WI38 (cell line): ENCODE data around the gene RBP5.

ENCODE experiments used
- H3K4me3 ChIP-seq: 2 replicates; pipeline ENCODE4 v1.5.1; 2011; ENCODE audit warnings: low read depth, mild to moderate bottlenecking, control low read depth, low read length
- TF ChIP-seq, protein P1 (sequence below): IDR thresholded peaks from 2 replicates; pipeline ENCODE4 v1.5.1; 2012; ENCODE audit warnings: low read depth, mild to moderate bottlenecking, control low read depth, low read length

RBP5 gene, protein sequence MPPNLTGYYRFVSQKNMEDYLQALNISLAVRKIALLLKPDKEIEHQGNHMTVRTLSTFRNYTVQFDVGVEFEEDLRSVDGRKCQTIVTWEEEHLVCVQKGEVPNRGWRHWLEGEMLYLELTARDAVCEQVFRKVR

GRCh38 chr12:7128681-7129286, at the start of gene RBP5:
Gene RBP5 (minus strand): TSS chr12:7128889. CDS start chr12:7128775, 114 bp downstream.
- H3K4me3 ChIP-seq, result peak within 1 kb of the TSS; percentile 65
- TF ChIP-seq, protein P1, sequence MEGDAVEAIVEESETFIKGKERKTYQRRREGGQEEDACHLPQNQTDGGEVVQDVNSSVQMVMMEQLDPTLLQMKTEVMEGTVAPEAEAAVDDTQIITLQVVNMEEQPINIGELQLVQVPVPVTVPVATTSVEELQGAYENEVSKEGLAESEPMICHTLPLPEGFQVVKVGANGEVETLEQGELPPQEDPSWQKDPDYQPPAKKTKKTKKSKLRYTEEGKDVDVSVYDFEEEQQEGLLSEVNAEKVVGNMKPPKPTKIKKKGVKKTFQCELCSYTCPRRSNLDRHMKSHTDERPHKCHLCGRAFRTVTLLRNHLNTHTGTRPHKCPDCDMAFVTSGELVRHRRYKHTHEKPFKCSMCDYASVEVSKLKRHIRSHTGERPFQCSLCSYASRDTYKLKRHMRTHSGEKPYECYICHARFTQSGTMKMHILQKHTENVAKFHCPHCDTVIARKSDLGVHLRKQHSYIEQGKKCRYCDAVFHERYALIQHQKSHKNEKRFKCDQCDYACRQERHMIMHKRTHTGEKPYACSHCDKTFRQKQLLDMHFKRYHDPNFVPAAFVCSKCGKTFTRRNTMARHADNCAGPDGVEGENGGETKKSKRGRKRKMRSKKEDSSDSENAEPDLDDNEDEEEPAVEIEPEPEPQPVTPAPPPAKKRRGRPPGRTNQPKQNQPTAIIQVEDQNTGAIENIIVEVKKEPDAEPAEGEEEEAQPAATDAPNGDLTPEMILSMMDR, result no peak

DNA sequence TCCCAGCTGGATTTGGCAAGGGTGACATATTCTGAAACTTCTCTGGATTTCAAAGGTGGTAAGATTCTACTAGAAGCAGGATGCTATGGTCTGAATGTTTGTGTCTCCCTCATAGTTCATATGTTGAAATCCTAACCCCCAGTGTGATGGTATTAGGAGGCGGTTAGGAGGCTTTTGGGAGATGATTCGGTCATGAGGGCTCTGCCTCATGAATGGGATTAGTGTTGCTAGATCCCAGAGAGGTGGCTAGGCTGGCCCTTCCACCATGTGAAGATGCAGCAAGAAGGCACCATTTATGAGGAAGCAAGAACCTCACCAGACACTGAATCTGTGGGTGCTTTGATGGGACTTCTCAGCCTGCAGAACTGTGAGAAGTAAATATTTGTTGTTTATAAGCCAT, 49.8 kb upstream of the RBP5 start:
- TF ChIP-seq, protein P1, result no peak
- no peak overlapping the region for H3K4me3 ChIP-seq

GRCh38 chr12:7176595-7176994, 47.9 kb upstream of the RBP5 start:
- TF ChIP-seq, protein P1, result no peak
- H3K4me3 ChIP-seq, result no peak overlapping the region

DNA sequence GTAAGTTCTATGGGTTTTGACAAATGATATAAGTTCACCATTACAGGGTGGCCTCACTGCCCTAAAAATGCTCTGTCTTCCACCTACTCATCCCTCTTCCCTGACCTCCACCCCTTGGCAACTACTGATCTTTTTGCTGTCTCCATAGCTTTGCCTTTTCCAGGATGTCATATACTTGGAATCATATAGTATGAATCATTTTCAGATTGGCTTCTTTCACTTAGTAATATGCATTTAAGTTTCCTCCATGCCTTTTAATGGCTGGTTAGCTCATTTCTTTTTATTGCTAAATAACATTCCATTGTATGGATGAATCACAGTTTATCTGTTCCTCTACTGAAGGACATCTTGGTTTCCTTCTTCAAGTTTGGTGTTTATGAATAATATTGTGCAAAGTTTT, 46.8 kb upstream of the RBP5 start:
- TF ChIP-seq, protein P1, result no peak
- H3K4me3 ChIP-seq, result no peak overlapping the region

DNA sequence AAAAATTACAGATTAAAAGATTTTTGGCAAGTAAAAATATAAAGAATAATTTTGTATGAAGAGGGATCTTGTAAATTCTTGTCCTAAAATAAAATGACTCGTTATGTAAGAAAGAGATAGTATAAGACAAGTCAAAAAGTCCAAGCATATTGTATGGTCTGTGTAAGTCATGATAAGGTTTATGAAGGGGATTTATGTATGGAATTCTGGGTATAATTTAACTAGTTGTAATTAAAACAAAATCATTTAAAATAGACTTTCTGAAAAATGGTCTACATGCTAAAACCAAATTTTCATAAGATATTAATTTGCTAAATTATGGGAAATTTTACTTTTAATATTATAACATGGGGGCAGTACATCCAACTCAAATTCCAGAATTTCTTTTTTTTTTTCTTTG, 43.2 kb upstream of the RBP5 start:
- no peak overlapping the region for H3K4me3 ChIP-seq
- TF ChIP-seq, protein P1, result no peak

DNA sequence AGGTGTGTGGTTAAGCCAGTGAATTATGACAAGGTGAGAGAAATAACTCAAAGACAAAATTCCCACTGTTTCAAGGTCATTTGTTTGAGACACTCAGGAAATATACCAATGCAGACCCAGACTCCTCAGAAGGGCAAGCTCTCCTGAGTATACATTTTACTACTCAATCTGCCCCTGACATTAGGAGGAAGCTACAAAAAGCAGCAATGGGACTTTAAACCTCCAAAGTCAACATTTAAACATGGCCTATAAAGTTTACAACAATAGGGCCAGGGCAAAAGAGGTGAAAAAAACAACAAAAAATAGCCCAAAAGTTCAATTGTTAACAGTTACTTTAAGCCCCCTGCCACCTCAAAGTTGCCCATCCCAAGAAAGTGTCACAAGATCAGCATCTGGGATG, 41.3 kb upstream of the RBP5 start:
- no peak overlapping the region for H3K4me3 ChIP-seq
- TF ChIP-seq, protein P1, result no peak

- TF ChIP-seq, protein P1, result peak; percentile 24; the same call in 1 of the 2 replicates
- H3K4me3 ChIP-seq, result no peak overlapping the region
These were observed 34.0 kb upstream of the RBP5 start for GRCh38 chr12:7162691-7163114.
